Vagina (tissue), 2 donors: ENCODE results near the gene LDLRAD3.

ENCODE experiments used
- POLR2A ChIP-seq, 2 donors: fragments of 450-650 bp; IDR thresholded peaks; one replicate each; pipeline ENCODE4 v1.6.1; 2017; ENCODE audit warnings: antibody characterized with exemption in 2 of 2, mild to moderate bottlenecking in 2 of 2, moderate library complexity in 2 of 2
- POLR2AphosphoS5 ChIP-seq, 2 donors: sonication (generic); formaldehyde crosslinking; IDR thresholded peaks; one replicate each; pipeline ENCODE4 v1.9.0; 2017; ENCODE audit warnings: antibody characterized with exemption in 2 of 2, mild to moderate bottlenecking in 2 of 2, low read depth in 1 of 2; ENCODE audit not compliant: insufficient read depth in 1 of 2
- TF ChIP-seq, protein P1 (sequence below), 3 experiments: fragments of 450-650 bp in 2 of 3; fragments of 200-600 bp in 1 of 3; sonication (generic) in 1 of 3; IDR thresholded peaks; one replicate each; pipeline ENCODE4 v1.5.1; 2017 to 2019; ENCODE audit warnings: antibody characterized with exemption in 3 of 3, mild to moderate bottlenecking in 2 of 3, moderate library complexity in 2 of 3

DNA sequence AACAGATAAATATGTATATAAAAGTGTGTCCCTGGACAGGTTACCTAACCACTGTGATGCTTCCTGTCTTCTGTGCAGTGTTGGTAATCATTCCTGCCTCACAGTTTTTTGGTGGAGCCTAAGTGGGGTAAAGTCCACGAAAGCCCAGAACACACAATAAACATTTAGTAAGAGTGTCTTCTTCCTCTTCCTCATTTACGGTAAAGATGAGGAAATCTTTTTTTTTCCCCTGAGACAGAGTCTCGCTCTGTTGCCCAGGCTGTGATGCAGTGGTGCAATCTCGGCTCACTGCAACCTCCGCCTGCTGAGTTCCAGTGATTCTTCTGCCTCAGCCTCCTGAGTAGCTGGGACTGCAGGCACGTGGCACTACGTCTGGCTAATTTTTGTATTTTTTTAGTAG, 117.1 kb downstream of the LDLRAD3 start:
- TF ChIP-seq POLR2AphosphoS5 (IDR thresholded peaks at IDR 0.05; ENCODE audit: insufficient read depth in 1 of 2, low read depth in 1 of 2), result no peak
- TF ChIP-seq, protein P1, sequence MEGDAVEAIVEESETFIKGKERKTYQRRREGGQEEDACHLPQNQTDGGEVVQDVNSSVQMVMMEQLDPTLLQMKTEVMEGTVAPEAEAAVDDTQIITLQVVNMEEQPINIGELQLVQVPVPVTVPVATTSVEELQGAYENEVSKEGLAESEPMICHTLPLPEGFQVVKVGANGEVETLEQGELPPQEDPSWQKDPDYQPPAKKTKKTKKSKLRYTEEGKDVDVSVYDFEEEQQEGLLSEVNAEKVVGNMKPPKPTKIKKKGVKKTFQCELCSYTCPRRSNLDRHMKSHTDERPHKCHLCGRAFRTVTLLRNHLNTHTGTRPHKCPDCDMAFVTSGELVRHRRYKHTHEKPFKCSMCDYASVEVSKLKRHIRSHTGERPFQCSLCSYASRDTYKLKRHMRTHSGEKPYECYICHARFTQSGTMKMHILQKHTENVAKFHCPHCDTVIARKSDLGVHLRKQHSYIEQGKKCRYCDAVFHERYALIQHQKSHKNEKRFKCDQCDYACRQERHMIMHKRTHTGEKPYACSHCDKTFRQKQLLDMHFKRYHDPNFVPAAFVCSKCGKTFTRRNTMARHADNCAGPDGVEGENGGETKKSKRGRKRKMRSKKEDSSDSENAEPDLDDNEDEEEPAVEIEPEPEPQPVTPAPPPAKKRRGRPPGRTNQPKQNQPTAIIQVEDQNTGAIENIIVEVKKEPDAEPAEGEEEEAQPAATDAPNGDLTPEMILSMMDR (IDR thresholded peaks at IDR 0.05), result no peak
- no peak for TF ChIP-seq POLR2A (IDR thresholded peaks at IDR 0.05)
